ENCODE results near the gene BRPF3.

BRPF3 gene

DNA sequence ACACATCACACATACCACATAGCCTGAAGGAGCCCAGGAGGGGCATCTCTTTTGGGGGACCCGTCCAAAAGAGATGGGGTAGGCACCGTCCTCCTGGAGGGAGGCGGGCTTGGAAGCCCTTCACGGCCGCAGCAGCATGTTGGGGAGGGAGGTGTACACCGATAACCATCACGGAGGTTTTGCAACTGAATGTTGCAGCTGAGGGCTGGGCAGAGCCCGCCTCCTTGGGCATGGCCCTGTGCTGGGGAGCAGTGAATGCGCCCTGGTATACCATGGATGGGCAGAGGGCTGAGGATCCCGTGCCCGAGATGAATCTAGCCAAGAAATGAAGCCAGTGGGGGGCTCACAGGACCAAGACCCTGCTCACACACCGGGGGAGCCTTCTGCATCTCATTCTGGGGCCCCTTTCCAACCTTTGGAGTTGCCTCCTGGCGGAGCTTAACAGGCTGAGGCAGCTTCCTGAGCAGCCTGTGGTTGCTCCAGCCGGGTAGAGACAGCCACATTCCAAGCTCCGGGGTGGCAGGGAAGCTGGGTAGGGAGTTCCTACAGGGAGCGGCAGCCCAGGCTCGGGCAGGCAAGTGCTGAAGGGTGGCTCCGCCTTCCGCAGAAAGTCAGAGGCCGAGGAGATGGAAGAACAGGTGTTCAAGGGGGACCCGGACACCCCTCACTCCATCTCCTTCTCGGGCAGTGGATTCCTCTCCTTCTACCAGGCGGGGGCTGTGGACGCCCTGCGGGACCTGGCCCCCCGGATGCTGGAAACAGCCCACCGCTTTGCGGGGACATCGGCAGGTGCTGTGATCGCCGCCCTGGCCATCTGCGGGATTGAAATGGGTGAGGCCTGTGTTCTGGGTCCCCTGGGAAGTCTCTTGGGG, 73.5 kb downstream of the BRPF3 start, which contains the start of gene PNPLA1:
Gene PNPLA1, plus strand, starts transcription at position 227 of the 872 bp plus-strand sequence. Its CDS starts 400 bp downstream, at position 627.
- DNase-seq (ENCODE audit: low spot score), result no peak

GRCh38 chr6:36272234-36272633, 75.7 kb downstream of the BRPF3 start:
- no peak for DNase-seq (ENCODE audit: low spot score)

- DNase-seq (ENCODE audit: low spot score), result no peak
Measured at GRCh38 chr6:36273067-36273466, 76.5 kb downstream of the BRPF3 start.

GRCh38 chr6:36273802-36274514, 77.4 kb downstream of the BRPF3 start:
- DNase-seq (ENCODE audit: low spot score), result no peak

DNA sequence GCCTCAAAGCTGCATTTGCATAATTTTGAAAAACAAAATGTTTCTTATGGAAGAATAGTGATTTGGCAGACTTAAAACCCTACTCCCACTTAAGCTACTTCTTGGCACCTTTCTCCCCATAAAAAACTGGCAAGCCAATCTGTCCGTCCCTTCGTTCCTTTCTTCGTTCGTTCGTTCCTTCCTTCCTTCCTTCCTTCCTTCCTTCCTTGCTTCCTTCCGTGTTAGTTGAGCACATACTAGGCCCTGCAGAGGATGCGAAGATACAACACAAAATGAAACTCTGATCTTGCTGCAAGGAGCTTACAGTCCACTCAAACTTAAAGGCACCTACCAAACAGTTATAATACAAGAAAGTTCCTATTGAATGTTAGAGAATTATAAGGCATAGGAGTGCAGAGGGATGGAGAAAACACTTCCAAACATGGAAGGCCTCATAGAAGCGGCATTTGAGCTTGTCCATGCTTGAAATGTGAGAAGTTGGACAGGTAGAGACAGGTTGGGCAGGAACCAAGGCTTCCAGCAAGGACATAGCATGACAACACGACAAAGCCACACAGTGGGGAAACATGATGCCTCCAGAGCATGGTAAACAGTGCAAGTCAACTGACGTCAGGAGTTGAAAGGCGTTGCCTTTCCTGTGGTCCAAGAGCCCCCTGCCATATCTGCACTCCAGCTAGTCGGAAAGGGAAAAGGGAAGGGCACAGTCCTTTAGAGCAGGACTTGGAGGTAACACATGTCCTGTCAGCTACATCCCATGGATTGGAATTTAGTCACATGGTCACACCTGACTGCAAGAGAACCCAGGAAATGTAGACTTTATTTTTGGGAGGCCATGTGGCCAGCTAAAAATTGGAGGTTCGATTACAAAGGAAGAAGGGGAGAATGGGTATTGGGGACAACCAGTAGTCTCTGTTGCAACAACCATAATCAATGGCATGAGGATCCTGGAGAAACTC, 80.3 kb downstream of the BRPF3 start:
- DNase-seq (ENCODE audit: low spot score), result no peak

DNA sequence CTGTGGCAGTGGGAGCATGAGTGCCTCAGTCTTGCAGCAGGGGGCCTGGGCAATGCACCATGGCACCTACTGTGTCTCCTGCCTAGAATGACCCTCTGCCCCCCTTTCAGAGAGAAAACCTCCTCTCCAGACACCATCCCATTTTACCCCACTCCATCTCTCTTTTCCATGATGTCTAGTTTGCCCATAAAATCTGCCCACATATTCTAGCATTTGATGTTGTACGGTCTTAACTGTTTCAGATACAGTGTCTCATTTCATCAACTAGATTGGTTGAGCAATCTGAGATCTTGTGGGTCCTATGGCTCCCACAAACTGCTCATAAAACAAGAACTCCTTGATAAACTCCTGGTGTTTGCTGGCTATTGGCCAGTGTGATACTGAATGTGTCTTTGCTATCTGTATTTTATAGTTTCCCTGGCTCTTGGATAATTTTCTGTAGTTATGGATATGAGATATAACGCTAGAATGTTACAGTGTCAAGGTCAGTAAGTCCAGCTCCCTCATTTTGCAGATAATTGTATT, 81.5 kb downstream of the BRPF3 start:
- DNase-seq (ENCODE audit: low spot score), result no peak

GRCh38 chr6:36280467-36280866, 83.9 kb downstream of the BRPF3 start:
- DNase-seq (ENCODE audit: low spot score), result no peak

- no peak for DNase-seq (ENCODE audit: low spot score)
Measured at GRCh38 chr6:36280983-36281382, 84.4 kb downstream of the BRPF3 start.
